HEK293 (cell line): ENCODE measurements around the gene HSF5.

Experiments
- BCL11B ChIP-seq: fragments of 450-650 bp; formaldehyde crosslinking; IDR thresholded peaks from 2 replicates; pipeline ENCODE4 v1.5.1; 2016; ENCODE audit warnings: low read depth, missing biosample characterization, missing genetic modification characterization
- KLF9 ChIP-seq: fragments of 450-650 bp; formaldehyde crosslinking; IDR thresholded peaks from 2 replicates; pipeline ENCODE4 v1.5.1; 2016; ENCODE audit warnings: missing biosample characterization, missing genetic modification characterization, low read depth
- ZBTB8A ChIP-seq: fragments of 450-650 bp; formaldehyde crosslinking; IDR thresholded peaks from 2 replicates; pipeline ENCODE4 v1.5.1; 2016; ENCODE audit warnings: missing biosample characterization, missing genetic modification characterization
- ZNF239 ChIP-seq: fragments of 450-650 bp; formaldehyde crosslinking; IDR thresholded peaks from 2 replicates; pipeline ENCODE4 v1.5.1; 2016; ENCODE audit warnings: missing biosample characterization, missing genetic modification characterization
- ZNF416 ChIP-seq: fragments of 450-650 bp; formaldehyde crosslinking; IDR thresholded peaks from 2 replicates; pipeline ENCODE4 v1.5.1; 2016; ENCODE audit warnings: missing biosample characterization, missing genetic modification characterization
- ZNF510 ChIP-seq: fragments of 450-650 bp; formaldehyde crosslinking; IDR thresholded peaks from 2 replicates; pipeline ENCODE4 v1.5.1; 2018; ENCODE audit warnings: mild to moderate bottlenecking, missing genetic modification characterization, missing biosample characterization; ENCODE audit not compliant: insufficient replicate concordance
- TF ChIP-seq, protein P1 (sequence below): fragments of 450-650 bp; formaldehyde crosslinking; IDR thresholded peaks from 2 replicates; pipeline ENCODE4 v1.5.1; 2016; ENCODE audit warnings: missing biosample characterization, missing genetic modification characterization
- TF ChIP-seq, protein P2 (sequence below): fragments of 450-650 bp; formaldehyde crosslinking; IDR thresholded peaks from 2 replicates; pipeline ENCODE4 v1.5.1; 2016; ENCODE audit warnings: missing biosample characterization, missing genetic modification characterization
- TF ChIP-seq, protein P3 (sequence below): fragments of 450-650 bp; formaldehyde crosslinking; IDR thresholded peaks from 2 replicates; pipeline ENCODE4 v1.5.1; 2016; ENCODE audit warnings: missing biosample characterization, missing genetic modification characterization
- TF ChIP-seq, protein P4 (sequence below): fragments of 450-650 bp; IDR thresholded peaks from 2 replicates; pipeline ENCODE4 v1.5.1; 2018; ENCODE audit warnings: missing biosample characterization, mild to moderate bottlenecking, missing genetic modification characterization

- TF ChIP-seq, protein P1, sequence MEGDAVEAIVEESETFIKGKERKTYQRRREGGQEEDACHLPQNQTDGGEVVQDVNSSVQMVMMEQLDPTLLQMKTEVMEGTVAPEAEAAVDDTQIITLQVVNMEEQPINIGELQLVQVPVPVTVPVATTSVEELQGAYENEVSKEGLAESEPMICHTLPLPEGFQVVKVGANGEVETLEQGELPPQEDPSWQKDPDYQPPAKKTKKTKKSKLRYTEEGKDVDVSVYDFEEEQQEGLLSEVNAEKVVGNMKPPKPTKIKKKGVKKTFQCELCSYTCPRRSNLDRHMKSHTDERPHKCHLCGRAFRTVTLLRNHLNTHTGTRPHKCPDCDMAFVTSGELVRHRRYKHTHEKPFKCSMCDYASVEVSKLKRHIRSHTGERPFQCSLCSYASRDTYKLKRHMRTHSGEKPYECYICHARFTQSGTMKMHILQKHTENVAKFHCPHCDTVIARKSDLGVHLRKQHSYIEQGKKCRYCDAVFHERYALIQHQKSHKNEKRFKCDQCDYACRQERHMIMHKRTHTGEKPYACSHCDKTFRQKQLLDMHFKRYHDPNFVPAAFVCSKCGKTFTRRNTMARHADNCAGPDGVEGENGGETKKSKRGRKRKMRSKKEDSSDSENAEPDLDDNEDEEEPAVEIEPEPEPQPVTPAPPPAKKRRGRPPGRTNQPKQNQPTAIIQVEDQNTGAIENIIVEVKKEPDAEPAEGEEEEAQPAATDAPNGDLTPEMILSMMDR (tag by site-specific recombination): no peak
- TF ChIP-seq ZBTB8A: no peak
- TF ChIP-seq ZNF416 (tag by site-specific recombination): no peak
- TF ChIP-seq, protein P2, sequence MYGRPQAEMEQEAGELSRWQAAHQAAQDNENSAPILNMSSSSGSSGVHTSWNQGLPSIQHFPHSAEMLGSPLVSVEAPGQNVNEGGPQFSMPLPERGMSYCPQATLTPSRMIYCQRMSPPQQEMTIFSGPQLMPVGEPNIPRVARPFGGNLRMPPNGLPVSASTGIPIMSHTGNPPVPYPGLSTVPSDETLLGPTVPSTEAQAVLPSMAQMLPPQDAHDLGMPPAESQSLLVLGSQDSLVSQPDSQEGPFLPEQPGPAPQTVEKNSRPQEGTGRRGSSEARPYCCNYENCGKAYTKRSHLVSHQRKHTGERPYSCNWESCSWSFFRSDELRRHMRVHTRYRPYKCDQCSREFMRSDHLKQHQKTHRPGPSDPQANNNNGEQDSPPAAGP (tag by site-specific recombination): no peak
- no peak for TF ChIP-seq KLF9 (tag by site-specific recombination)
- TF ChIP-seq, protein P3, sequence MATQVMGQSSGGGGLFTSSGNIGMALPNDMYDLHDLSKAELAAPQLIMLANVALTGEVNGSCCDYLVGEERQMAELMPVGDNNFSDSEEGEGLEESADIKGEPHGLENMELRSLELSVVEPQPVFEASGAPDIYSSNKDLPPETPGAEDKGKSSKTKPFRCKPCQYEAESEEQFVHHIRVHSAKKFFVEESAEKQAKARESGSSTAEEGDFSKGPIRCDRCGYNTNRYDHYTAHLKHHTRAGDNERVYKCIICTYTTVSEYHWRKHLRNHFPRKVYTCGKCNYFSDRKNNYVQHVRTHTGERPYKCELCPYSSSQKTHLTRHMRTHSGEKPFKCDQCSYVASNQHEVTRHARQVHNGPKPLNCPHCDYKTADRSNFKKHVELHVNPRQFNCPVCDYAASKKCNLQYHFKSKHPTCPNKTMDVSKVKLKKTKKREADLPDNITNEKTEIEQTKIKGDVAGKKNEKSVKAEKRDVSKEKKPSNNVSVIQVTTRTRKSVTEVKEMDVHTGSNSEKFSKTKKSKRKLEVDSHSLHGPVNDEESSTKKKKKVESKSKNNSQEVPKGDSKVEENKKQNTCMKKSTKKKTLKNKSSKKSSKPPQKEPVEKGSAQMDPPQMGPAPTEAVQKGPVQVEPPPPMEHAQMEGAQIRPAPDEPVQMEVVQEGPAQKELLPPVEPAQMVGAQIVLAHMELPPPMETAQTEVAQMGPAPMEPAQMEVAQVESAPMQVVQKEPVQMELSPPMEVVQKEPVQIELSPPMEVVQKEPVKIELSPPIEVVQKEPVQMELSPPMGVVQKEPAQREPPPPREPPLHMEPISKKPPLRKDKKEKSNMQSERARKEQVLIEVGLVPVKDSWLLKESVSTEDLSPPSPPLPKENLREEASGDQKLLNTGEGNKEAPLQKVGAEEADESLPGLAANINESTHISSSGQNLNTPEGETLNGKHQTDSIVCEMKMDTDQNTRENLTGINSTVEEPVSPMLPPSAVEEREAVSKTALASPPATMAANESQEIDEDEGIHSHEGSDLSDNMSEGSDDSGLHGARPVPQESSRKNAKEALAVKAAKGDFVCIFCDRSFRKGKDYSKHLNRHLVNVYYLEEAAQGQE (tag by site-specific recombination): no peak
- no peak for TF ChIP-seq ZNF239 (tag by site-specific recombination)
- TF ChIP-seq BCL11B (tag by site-specific recombination): no peak
- TF ChIP-seq, protein P4, sequence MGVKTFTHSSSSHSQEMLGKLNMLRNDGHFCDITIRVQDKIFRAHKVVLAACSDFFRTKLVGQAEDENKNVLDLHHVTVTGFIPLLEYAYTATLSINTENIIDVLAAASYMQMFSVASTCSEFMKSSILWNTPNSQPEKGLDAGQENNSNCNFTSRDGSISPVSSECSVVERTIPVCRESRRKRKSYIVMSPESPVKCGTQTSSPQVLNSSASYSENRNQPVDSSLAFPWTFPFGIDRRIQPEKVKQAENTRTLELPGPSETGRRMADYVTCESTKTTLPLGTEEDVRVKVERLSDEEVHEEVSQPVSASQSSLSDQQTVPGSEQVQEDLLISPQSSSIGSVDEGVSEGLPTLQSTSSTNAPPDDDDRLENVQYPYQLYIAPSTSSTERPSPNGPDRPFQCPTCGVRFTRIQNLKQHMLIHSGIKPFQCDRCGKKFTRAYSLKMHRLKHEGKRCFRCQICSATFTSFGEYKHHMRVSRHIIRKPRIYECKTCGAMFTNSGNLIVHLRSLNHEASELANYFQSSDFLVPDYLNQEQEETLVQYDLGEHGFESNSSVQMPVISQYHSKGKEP (tag by site-specific recombination): no peak
- no peak for TF ChIP-seq ZNF510
Measured at GRCh38 chr17:58412064-58412703, 76.0 kb downstream of the HSF5 start.
